GM12878 (cell line): ENCODE results near the gene CSH1. TPM values are rescaled to one million over a fixed set of nuclear protein-coding genes. Genes with fewer than 3 reads are reported as not detected.
A peak's percentile ranks its signal among the peaks of the same experiment; 100 is the strongest.

Experiments used
- CBFB ChIP-seq: IDR thresholded peaks from 2 replicates; pipeline ENCODE4 v1.6.1; 2016; ENCODE audit warnings: antibody characterized with exemption, low read depth
- CREB1 ChIP-seq: IDR thresholded peaks from 2 replicates; pipeline ENCODE4 v1.6.1; 2012; ENCODE audit warnings: low read depth, mild to moderate bottlenecking, inconsistent platforms
- KAT2A ChIP-seq: conservative IDR thresholded peaks from 2 replicates; pipeline ENCODE4 v1.6.1; 2011; ENCODE audit warnings: low read depth, low read length; ENCODE audit not compliant: control insufficient read depth
- MTA2 ChIP-seq: fragments of 450-650 bp; IDR thresholded peaks from 2 replicates; pipeline ENCODE4 v1.6.1; 2016; ENCODE audit warnings: low read depth, mild to moderate bottlenecking, moderate library complexity
- MYC ChIP-seq: IDR thresholded peaks from 2 replicates; pipeline ENCODE4 v1.6.1; 2011; ENCODE audit warnings: mild to moderate bottlenecking, low read length, moderate library complexity, inconsistent platforms; ENCODE audit not compliant: insufficient read depth, insufficient replicate concordance, insufficient read length, severe bottlenecking
- NFXL1 ChIP-seq: fragments of 450-650 bp; IDR thresholded peaks from 2 replicates; pipeline ENCODE4 v1.6.1; 2017; ENCODE audit warnings: antibody characterized with exemption, mild to moderate bottlenecking, borderline replicate concordance
- PML ChIP-seq: IDR thresholded peaks from 2 replicates; pipeline ENCODE4 v1.6.1; 2012; ENCODE audit warnings: low read length, inconsistent platforms
- RBBP5 ChIP-seq: fragments of 200-600 bp; sonication (generic); conservative IDR thresholded peaks from 2 replicates; pipeline ENCODE4 v1.6.1; 2016
- RELB ChIP-seq: fragments of 450-650 bp; IDR thresholded peaks from 2 replicates; pipeline ENCODE4 v1.6.1; 2017; ENCODE audit warnings: low read depth, mild to moderate bottlenecking, moderate library complexity
- RFX5 ChIP-seq: IDR thresholded peaks from 2 replicates; pipeline ENCODE4 v1.6.1; 2011; ENCODE audit warnings: low read depth, low read length, improper control_type of control experiment
- RUNX3 ChIP-seq: IDR thresholded peaks from 2 replicates; pipeline ENCODE4 v1.6.1; 2012; ENCODE audit warnings: low read length, inconsistent platforms
- SMAD5 ChIP-seq: IDR thresholded peaks from 2 replicates; pipeline ENCODE4 v1.6.1; 2016; ENCODE audit warnings: antibody characterized with exemption, low read depth
- TCF12 ChIP-seq: IDR thresholded peaks from 2 replicates; pipeline ENCODE4 v1.6.1; 2011; ENCODE audit warnings: low read depth, mild to moderate bottlenecking, low read length
- ZNF592 ChIP-seq: fragments of 450-650 bp; IDR thresholded peaks from 2 replicates; pipeline ENCODE4 v1.6.1; 2017; ENCODE audit warnings: mild to moderate bottlenecking, moderate library complexity
- polyA plus RNA-seq, 11 experiments: library from polyadenylated mRNA; depleted of rRNA in 4 of 11; unstranded in 6 of 11; stranded (reverse) in 5 of 11; fragments of >200 nt; fragmentation: Nextera tagmentation in 4 of 11; fragmentation: Illumina TruSeq in 1 of 11; extraction: Ambion mirVana in 4 of 11; extraction: Trizol in 1 of 11; gene quantifications; 1 replicate in 1 of 11; 2 replicates in 10 of 11; pipeline versions ENCODE4 v1.2.1 to v1.2.3, GENCODE V29; 2011 to 2016; ENCODE audit warnings: inconsistent platforms in 2 of 11, missing spikeins in 2 of 11, low read depth in 1 of 11
- total RNA-seq, 4 experiments: library from RNA; depleted of rRNA in 3 of 4; stranded (reverse); fragments of >200 nt in 3 of 4; fragmentation: Illumina TruSeq in 1 of 4; extraction: Trizol in 1 of 4; gene quantifications; 2 replicates each; pipeline versions ENCODE4 v1.2.1 to v1.2.3, GENCODE V29; 2013 to 2021
- TF ChIP-seq, protein P1 (sequence below): fragments of 450-650 bp; IDR thresholded peaks from 2 replicates; pipeline ENCODE4 v1.6.1; 2017; ENCODE audit warnings: mild to moderate bottlenecking, moderate library complexity
- TF ChIP-seq, protein P2 (sequence below): fragments of 450-650 bp; formaldehyde crosslinking; IDR thresholded peaks from 2 replicates; pipeline ENCODE4 v1.5.0; 2022; ENCODE audit warnings: mild to moderate bottlenecking, missing genetic modification characterization

The CSH1 gene
- total and polyA plus RNA-seq, 10 of the 15 experiments (the other 5 are each of a cell fraction or from before 2014, with no cell fraction given): not detected

- TF ChIP-seq RUNX3 (peak; percentile 84), ZNF592 (no peak), SMAD5 (no peak), NFXL1 (no peak), RBBP5 (no peak), CREB1 (peak; percentile 97), RFX5 (peak; percentile 99), CBFB (peak; percentile 84; the same call in 1 of the 2 replicates), MTA2 (no peak), KAT2A (no peak), MYC (no peak), RELB (peak; percentile 93), TCF12 (no peak), PML (no peak)
- TF ChIP-seq, protein P1, sequence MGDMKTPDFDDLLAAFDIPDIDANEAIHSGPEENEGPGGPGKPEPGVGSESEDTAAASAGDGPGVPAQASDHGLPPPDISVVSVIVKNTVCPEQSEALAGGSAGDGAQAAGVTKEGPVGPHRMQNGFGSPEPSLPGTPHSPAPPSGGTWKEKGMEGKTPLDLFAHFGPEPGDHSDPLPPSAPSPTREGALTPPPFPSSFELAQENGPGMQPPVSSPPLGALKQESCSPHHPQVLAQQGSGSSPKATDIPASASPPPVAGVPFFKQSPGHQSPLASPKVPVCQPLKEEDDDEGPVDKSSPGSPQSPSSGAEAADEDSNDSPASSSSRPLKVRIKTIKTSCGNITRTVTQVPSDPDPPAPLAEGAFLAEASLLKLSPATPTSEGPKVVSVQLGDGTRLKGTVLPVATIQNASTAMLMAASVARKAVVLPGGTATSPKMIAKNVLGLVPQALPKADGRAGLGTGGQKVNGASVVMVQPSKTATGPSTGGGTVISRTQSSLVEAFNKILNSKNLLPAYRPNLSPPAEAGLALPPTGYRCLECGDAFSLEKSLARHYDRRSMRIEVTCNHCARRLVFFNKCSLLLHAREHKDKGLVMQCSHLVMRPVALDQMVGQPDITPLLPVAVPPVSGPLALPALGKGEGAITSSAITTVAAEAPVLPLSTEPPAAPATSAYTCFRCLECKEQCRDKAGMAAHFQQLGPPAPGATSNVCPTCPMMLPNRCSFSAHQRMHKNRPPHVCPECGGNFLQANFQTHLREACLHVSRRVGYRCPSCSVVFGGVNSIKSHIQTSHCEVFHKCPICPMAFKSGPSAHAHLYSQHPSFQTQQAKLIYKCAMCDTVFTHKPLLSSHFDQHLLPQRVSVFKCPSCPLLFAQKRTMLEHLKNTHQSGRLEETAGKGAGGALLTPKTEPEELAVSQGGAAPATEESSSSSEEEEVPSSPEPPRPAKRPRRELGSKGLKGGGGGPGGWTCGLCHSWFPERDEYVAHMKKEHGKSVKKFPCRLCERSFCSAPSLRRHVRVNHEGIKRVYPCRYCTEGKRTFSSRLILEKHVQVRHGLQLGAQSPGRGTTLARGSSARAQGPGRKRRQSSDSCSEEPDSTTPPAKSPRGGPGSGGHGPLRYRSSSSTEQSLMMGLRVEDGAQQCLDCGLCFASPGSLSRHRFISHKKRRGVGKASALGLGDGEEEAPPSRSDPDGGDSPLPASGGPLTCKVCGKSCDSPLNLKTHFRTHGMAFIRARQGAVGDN: peak; percentile 96
- TF ChIP-seq, protein P2, sequence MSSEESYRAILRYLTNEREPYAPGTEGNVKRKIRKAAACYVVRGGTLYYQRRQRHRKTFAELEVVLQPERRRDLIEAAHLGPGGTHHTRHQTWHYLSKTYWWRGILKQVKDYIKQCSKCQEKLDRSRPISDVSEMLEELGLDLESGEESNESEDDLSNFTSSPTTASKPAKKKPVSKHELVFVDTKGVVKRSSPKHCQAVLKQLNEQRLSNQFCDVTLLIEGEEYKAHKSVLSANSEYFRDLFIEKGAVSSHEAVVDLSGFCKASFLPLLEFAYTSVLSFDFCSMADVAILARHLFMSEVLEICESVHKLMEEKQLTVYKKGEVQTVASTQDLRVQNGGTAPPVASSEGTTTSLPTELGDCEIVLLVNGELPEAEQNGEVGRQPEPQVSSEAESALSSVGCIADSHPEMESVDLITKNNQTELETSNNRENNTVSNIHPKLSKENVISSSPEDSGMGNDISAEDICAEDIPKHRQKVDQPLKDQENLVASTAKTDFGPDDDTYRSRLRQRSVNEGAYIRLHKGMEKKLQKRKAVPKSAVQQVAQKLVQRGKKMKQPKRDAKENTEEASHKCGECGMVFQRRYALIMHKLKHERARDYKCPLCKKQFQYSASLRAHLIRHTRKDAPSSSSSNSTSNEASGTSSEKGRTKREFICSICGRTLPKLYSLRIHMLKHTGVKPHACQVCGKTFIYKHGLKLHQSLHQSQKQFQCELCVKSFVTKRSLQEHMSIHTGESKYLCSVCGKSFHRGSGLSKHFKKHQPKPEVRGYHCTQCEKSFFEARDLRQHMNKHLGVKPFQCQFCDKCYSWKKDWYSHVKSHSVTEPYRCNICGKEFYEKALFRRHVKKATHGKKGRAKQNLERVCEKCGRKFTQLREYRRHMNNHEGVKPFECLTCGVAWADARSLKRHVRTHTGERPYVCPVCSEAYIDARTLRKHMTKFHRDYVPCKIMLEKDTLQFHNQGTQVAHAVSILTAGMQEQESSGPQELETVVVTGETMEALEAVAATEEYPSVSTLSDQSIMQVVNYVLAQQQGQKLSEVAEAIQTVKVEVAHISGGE (CRISPR knock-in tag): no peak
Observed at GRCh38 chr17:63848834-63849689, 47.3 kb downstream of the CSH1 start (continued).
